Uterus (tissue), 2 donors: ENCODE results near the gene SLC30A3.

ENCODE experiments used
- CTCF ChIP-seq, 4 experiments: fragments of 200-600 bp in 2 of 4; fragments of 450-650 bp in 2 of 4; sonication (generic) in 2 of 4; IDR thresholded peaks; one replicate each; pipeline ENCODE4 v1.5.1; 2016 to 2019; ENCODE audit warnings: antibody characterized with exemption in 4 of 4, mild to moderate bottlenecking in 2 of 4, moderate library complexity in 1 of 4
- POLR2A ChIP-seq, 2 donors: fragments of 450-650 bp; IDR thresholded peaks; one replicate each; pipeline ENCODE4 v1.6.1; 2016; ENCODE audit warnings: antibody characterized with exemption in 2 of 2, mild to moderate bottlenecking in 1 of 2, moderate library complexity in 1 of 2

GRCh38 chr2:27237341-27237945 is 25.4 kb downstream of the SLC30A3 start:
- no peak for TF ChIP-seq CTCF (IDR thresholded peaks at IDR 0.05)
- TF ChIP-seq POLR2A (IDR thresholded peaks at IDR 0.05), result no peak
